ENCODE results near the gene VPS8. TPM values are rescaled to one million over a fixed set of nuclear protein-coding genes. Genes with fewer than 3 reads are reported as not detected.

Gene VPS8
- total and polyA plus RNA-seq, 4 donors, result 6.8 to 108 (median 38.0) TPM

DNA sequence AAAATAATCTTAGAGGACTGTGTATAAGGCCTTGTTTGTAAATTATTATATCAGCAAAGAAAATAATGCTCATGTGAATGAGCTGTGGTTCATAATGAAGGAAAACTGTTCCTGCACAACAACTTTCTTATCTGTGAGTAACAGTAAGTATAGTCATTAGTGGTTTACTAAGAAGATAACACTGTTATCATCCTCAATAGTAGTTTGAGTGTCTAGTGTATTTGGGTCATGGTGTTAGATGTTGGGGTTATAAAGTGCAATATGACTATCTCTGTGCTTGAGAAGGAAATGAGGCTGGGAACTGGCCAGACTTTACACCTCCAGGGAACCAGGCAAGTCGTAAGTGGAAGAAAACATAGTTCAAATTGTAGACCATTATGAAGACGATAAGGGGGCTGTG lies 15.6 kb downstream of the VPS8 start:
- Histone ChIP-seq H3K4me3 (ENCODE audit: low read length in 2 of 2) (no peak overlapping the region), H3K27ac (ENCODE audit: low read depth in 1 of 2, low read length in 2 of 2) (no peak overlapping the region), H3K36me3 (ENCODE audit: control insufficient read depth in 1 of 2, insufficient read depth in 2 of 2, low read length in 1 of 2) (peaks cover 0 to 4% of the 10 kb centered on the region in 2 donors), H3K4me1 (ENCODE audit: control insufficient read depth in 1 of 2, insufficient read depth in 2 of 2, low read length in 2 of 2) (no peaks in the 10 kb centered on the region), H3K9me3 (ENCODE audit: control insufficient read depth, low read length) (no peaks in the 10 kb centered on the region), H3K27me3 (ENCODE audit: control insufficient read depth in 1 of 2, insufficient read depth in 2 of 2, low read length in 1 of 2) (no peaks in the 10 kb centered on the region)
- DNase-seq (no peak), ATAC-seq (ENCODE audit: low FRiP score) (no peak)
- 84% methylated on average over 2 of the region's 2 CpGs for WGBS, 2 donors
- intact Hi-C loops (cut with DNase I), result no loop called here

DNA sequence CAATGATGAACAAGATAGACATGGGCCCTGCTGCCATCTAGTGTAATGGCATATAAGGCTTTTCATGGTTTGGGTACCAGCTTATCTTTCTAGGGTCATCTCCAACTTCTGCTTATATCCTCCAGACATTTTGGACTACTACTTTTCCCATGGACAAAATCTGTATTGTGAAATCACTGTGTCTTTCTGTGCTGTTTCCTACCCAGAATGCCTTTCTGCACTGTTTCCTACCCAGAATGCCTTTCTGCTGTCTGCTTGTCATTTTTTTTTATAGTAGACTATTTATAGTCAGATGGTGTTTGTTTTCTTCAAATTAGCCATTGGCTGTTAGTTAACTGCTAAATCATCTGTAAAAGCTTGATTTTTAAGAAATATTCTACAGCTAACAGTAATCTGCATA lies 20.1 kb downstream of the VPS8 start:
- Histone ChIP-seq H3K9me3 (ENCODE audit: control insufficient read depth, low read length) (no peaks in the 10 kb centered on the region), H3K27ac (ENCODE audit: low read depth in 1 of 2, low read length in 2 of 2) (no peak overlapping the region), H3K4me3 (ENCODE audit: low read length in 2 of 2) (no peak overlapping the region), H3K36me3 (ENCODE audit: control insufficient read depth in 1 of 2, insufficient read depth in 2 of 2, low read length in 1 of 2) (peaks cover 0 to 7% of the 10 kb centered on the region in 2 donors), H3K27me3 (ENCODE audit: control insufficient read depth in 1 of 2, insufficient read depth in 2 of 2, low read length in 1 of 2) (no peaks in the 10 kb centered on the region), H3K4me1 (ENCODE audit: control insufficient read depth in 1 of 2, insufficient read depth in 2 of 2, low read length in 2 of 2) (no peaks in the 10 kb centered on the region)
- ATAC-seq (ENCODE audit: low FRiP score) (no peak), DNase-seq (no peak)
- intact Hi-C loops (cut with DNase I), result no loop called here

DNA sequence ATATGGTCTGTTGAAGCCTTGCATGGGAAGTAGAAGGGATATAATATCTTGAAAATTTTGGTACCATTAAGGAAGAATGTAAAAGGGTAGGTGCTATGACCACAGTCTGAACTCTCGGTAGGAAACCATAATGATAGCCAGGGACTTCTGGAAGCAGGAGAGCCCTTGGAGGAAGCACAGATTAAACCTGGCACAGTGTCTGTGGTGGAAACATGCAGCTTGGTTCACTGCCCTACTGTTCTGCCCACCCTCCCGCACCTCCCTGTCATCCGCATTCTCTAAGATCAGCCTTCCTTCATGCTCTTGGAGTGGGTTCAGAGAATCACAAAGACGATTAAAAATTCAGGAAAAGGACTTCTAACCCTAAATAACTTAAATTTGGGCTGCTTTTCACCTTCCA lies 20.9 kb downstream of the VPS8 start:
- H3K27me3 ChIP-seq (ENCODE audit: control insufficient read depth in 1 of 2, insufficient read depth in 2 of 2, low read length in 1 of 2), result no peaks in the 10 kb centered on the region
- WGBS, 2 donors, result 85 to 90% methylated on average over 4 of the region's 4 CpGs
- intact Hi-C loops (cut with DNase I), result no loop called here
- ATAC-seq (ENCODE audit: low FRiP score) (no peak), DNase-seq (no peak)
- H3K4me3 ChIP-seq (ENCODE audit: low read length in 2 of 2), result no peak overlapping the region
- H3K36me3 ChIP-seq (ENCODE audit: control insufficient read depth in 1 of 2, insufficient read depth in 2 of 2, low read length in 1 of 2), result peaks cover 0 to 7% of the 10 kb centered on the region in 2 donors
- no peaks in the 10 kb centered on the region for H3K9me3 ChIP-seq (ENCODE audit: control insufficient read depth, low read length)
- no peaks in the 10 kb centered on the region for H3K4me1 ChIP-seq (ENCODE audit: control insufficient read depth in 1 of 2, insufficient read depth in 2 of 2, low read length in 2 of 2)
- no peak overlapping the region for H3K27ac ChIP-seq (ENCODE audit: low read depth in 1 of 2, low read length in 2 of 2)

DNA sequence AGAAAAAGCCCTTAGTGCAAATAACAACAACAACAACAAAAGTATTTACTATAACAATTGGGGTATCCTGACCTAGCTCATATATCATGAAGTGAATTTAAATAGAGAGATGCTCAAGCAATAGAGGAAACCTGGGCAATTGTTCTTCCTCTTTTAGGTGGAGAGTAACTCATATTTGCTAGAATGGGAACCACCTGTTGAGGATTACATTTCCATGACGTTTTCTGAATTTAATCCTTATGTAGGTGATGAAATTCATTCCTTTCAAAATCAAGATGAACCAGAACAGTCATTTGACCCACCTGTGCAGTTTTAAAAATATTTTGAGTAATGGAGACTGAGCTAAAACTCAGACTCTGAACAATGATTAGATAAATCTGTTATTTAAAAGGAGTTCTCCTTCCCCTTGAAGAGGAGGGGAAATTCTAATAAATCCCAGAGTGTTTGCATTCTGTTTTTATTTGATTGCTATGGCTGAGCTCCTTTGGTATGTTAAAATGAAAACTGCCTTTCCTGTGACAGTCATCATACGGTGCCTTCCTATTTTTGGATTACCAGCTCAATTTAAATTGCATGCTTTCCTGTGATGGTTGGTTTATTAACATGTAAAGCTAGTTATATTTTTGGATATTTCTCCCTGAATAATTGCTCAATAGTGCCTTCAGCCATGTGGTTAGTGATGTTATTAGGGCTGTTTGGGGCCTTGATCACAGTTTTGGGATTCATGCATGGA lies 24.3 kb downstream of the VPS8 start:
- DNase-seq, result no peak

DNA sequence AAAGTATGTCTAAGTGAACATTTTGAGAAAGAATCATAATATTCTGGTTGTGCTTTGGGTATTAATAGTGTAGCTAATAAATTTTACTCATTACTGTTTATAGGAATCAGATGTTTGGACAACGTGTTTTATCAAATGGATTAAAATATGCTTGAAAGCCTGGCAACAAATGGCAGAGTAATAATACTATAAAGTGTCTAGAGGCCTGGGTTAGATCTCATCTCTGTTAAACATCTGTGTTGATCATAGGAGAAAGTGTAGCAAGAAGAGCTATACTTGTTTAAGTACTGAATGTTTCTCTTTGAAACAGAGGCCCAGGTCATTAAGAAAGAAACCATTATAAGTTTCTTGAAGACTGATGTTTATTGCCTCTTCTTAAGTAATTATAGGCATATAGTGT lies 30.5 kb downstream of the VPS8 start:
- DNase-seq (no peak), ATAC-seq (ENCODE audit: low FRiP score) (no peak)
- peaks cover 0 to 2% of the 10 kb centered on the region in 2 donors for H3K36me3 ChIP-seq (ENCODE audit: control insufficient read depth in 1 of 2, insufficient read depth in 2 of 2, low read length in 1 of 2)
- H3K4me3 ChIP-seq (ENCODE audit: low read length in 2 of 2), result no peak overlapping the region
- WGBS, 2 donors, result 76 to 77% methylated on average over 1 of the region's 1 CpG
- no peaks in the 10 kb centered on the region for H3K9me3 ChIP-seq (ENCODE audit: control insufficient read depth, low read length)
- no peak overlapping the region for H3K27ac ChIP-seq (ENCODE audit: low read depth in 1 of 2, low read length in 2 of 2)
- H3K27me3 ChIP-seq (ENCODE audit: control insufficient read depth in 1 of 2, insufficient read depth in 2 of 2, low read length in 1 of 2), result no peaks in the 10 kb centered on the region
- intact Hi-C loops (cut with DNase I), result no loop called here
- H3K4me1 ChIP-seq (ENCODE audit: control insufficient read depth in 1 of 2, insufficient read depth in 2 of 2, low read length in 2 of 2), result no peaks in the 10 kb centered on the region

More for the DNA sequence above, 24.3 kb downstream of the VPS8 start:
- Histone ChIP-seq H3K4me3 (ENCODE audit: low read length in 2 of 2) (no peak overlapping the region), H3K4me1 (ENCODE audit: control insufficient read depth in 1 of 2, insufficient read depth in 2 of 2, low read length in 2 of 2) (no peaks in the 10 kb centered on the region), H3K9me3 (ENCODE audit: control insufficient read depth, low read length) (no peaks in the 10 kb centered on the region), H3K36me3 (ENCODE audit: control insufficient read depth in 1 of 2, insufficient read depth in 2 of 2, low read length in 1 of 2) (peaks cover 2 to 7% of the 10 kb centered on the region in 2 donors), H3K27me3 (ENCODE audit: control insufficient read depth in 1 of 2, insufficient read depth in 2 of 2, low read length in 1 of 2) (no peaks in the 10 kb centered on the region), H3K27ac (ENCODE audit: low read depth in 1 of 2, low read length in 2 of 2) (no peak overlapping the region)
- intact Hi-C loops (cut with DNase I), result no loop called here
- ATAC-seq (ENCODE audit: low FRiP score), result no peak
- WGBS, 2 donors, result 64 to 72% methylated on average over 2 of the region's 2 CpGs

DNA sequence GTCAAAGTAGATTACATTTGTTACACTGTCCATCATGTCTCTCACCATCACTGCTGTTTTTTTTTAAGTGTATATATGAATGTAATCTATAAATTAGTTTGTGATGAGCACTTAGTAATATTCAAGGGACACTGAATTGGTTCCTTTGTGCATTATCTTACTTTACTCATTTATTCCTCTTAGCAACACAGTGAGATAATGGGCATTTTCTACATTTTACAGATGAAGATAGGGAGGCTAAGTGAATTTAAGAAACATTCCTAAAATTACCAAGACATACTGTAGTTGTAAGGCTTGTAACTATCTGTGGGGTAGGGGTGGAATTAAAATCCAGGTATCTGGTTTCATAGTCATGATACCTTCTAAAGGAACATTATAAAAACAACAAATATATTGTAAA lies 33.9 kb downstream of the VPS8 start:
- no peak overlapping the region for H3K4me3 ChIP-seq (ENCODE audit: low read length in 2 of 2)
- H3K4me1 ChIP-seq (ENCODE audit: control insufficient read depth in 1 of 2, insufficient read depth in 2 of 2, low read length in 2 of 2), result no peaks in the 10 kb centered on the region
- H3K36me3 ChIP-seq (ENCODE audit: control insufficient read depth in 1 of 2, insufficient read depth in 2 of 2, low read length in 1 of 2), result no peaks in the 10 kb centered on the region
- no peaks in the 10 kb centered on the region for H3K9me3 ChIP-seq (ENCODE audit: control insufficient read depth, low read length)
- H3K27me3 ChIP-seq (ENCODE audit: control insufficient read depth in 1 of 2, insufficient read depth in 2 of 2, low read length in 1 of 2), result no peaks in the 10 kb centered on the region
- no peak overlapping the region for H3K27ac ChIP-seq (ENCODE audit: low read depth in 1 of 2, low read length in 2 of 2)
- DNase-seq (no peak), ATAC-seq (ENCODE audit: low FRiP score) (no peak)
- intact Hi-C loops (cut with DNase I), result no loop called here

DNA sequence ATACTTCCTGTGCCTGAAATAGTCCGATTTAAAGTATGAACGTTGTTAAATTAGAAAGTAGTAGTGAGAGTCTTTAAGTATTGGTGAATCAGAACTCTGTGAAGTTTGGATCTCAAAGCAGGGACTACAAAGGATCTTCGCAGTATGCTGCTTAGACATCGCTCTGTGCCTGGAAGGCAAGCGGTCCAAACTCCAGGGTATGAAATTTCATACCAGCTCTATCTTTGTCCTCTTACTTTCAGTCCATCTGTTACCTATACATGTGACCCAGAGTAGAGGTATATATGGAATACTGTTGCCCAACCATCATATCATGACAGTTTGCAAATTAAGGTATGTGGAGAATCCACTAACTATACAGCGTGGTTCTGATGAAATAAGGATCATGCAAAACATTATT lies 34.5 kb downstream of the VPS8 start:
- intact Hi-C loops (cut with DNase I), result no loop called here

DNA sequence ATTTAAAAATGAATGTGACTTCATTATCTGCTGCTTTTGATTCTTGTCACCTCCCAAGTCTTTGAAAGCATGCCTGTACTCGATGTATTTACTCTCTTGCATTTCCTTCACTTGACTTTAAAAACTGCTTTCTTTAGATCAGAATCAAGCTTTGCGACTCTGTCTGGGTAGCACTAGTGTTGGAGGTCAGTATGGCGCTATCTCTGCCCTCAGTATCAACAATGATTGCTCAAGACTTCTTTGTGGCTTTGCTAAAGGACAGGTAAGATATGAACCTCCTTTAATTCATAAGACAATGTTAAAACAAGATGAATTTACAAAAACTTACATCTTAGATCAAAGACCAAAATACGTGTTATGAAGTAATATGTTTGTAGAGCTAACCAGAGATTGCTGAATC lies 37.0 kb downstream of the VPS8 start:
- intact Hi-C loops (cut with DNase I), result no loop called here
- whole genome bisulfite sequencing, 2 donors, result 90 to 93% methylated on average over 4 of the region's 4 CpGs

More for the DNA sequence above, 34.5 kb downstream of the VPS8 start:
- no peak for ATAC-seq (ENCODE audit: low FRiP score)
- H3K4me3 ChIP-seq (ENCODE audit: low read length in 2 of 2), result no peak overlapping the region
- no peak for DNase-seq
- H3K27ac ChIP-seq (ENCODE audit: low read depth in 1 of 2, low read length in 2 of 2), result no peak overlapping the region
- no peaks in the 10 kb centered on the region for H3K4me1 ChIP-seq (ENCODE audit: control insufficient read depth in 1 of 2, insufficient read depth in 2 of 2, low read length in 2 of 2)
- H3K27me3 ChIP-seq (ENCODE audit: control insufficient read depth in 1 of 2, insufficient read depth in 2 of 2, low read length in 1 of 2), result no peaks in the 10 kb centered on the region
- no peaks in the 10 kb centered on the region for H3K9me3 ChIP-seq (ENCODE audit: control insufficient read depth, low read length)
- no peaks in the 10 kb centered on the region for H3K36me3 ChIP-seq (ENCODE audit: control insufficient read depth in 1 of 2, insufficient read depth in 2 of 2, low read length in 1 of 2)
- WGBS, 2 donors, result 82 to 85% methylated on average over 6 of the region's 6 CpGs

DNA sequence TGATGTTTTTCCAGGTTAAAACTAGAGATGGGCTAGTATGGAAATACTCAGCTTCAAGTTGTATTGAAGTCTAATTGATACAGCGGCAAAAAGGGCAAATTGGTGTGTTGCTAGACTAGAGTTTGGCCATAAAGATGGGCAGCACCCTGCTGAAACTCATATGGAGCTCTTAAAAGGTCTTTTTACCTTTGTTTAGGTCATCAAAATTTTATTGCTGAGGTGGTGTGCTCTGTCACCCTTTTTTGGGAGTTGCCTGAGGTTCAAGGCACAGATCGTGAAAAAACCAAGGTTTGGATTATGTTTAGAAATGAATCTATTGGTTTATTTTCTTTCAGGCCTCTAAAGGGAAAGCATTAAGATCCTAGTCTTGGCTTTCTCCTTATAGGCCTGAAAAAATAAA lies 38.2 kb downstream of the VPS8 start:
- Histone ChIP-seq H3K4me1 (ENCODE audit: control insufficient read depth in 1 of 2, insufficient read depth in 2 of 2, low read length in 2 of 2) (no peaks in the 10 kb centered on the region), H3K4me3 (ENCODE audit: low read length in 2 of 2) (no peak overlapping the region), H3K27ac (ENCODE audit: low read depth in 1 of 2, low read length in 2 of 2) (no peak overlapping the region), H3K36me3 (ENCODE audit: control insufficient read depth in 1 of 2, insufficient read depth in 2 of 2, low read length in 1 of 2) (peaks cover 3 to 5% of the 10 kb centered on the region in 2 donors), H3K27me3 (ENCODE audit: control insufficient read depth in 1 of 2, insufficient read depth in 2 of 2, low read length in 1 of 2) (no peaks in the 10 kb centered on the region), H3K9me3 (ENCODE audit: control insufficient read depth, low read length) (no peaks in the 10 kb centered on the region)
- ATAC-seq (ENCODE audit: low FRiP score) (no peak), DNase-seq (no peak)
- intact Hi-C loops (cut with DNase I), result no loop called here
- WGBS, 2 donors, result 90 to 91% methylated on average over 2 of the region's 2 CpGs

More for the DNA sequence above, 37.0 kb downstream of the VPS8 start:
- no peaks in the 10 kb centered on the region for H3K4me1 ChIP-seq (ENCODE audit: control insufficient read depth in 1 of 2, insufficient read depth in 2 of 2, low read length in 2 of 2)
- no peak overlapping the region for H3K4me3 ChIP-seq (ENCODE audit: low read length in 2 of 2)
- no peaks in the 10 kb centered on the region for H3K9me3 ChIP-seq (ENCODE audit: control insufficient read depth, low read length)
- DNase-seq, result no peak
- H3K27me3 ChIP-seq (ENCODE audit: control insufficient read depth in 1 of 2, insufficient read depth in 2 of 2, low read length in 1 of 2), result no peaks in the 10 kb centered on the region
- ATAC-seq (ENCODE audit: low FRiP score), result no peak
- no peak overlapping the region for H3K27ac ChIP-seq (ENCODE audit: low read depth in 1 of 2, low read length in 2 of 2)
- peaks cover 0 to 5% of the 10 kb centered on the region in 2 donors for H3K36me3 ChIP-seq (ENCODE audit: control insufficient read depth in 1 of 2, insufficient read depth in 2 of 2, low read length in 1 of 2)
